Stomach (tissue), 4 donors: ENCODE data around the gene SORCS1.

Experiments used
- POLR2A ChIP-seq, 4 donors: fragments of 450-650 bp; IDR thresholded peaks; one replicate each; pipeline ENCODE4 v1.6.1; 2016; ENCODE audit warnings: antibody characterized with exemption in 4 of 4, control low read depth in 2 of 4, mild to moderate bottlenecking in 1 of 4, moderate library complexity in 1 of 4
- POLR2AphosphoS5 ChIP-seq, 3 donors: sonication (generic); formaldehyde crosslinking; IDR thresholded peaks; one replicate each; pipeline ENCODE4 v1.6.1; 2016; ENCODE audit warnings: antibody characterized with exemption in 3 of 3
- TF ChIP-seq, protein P1 (sequence below), 7 experiments: fragments of 450-650 bp in 4 of 7; fragments of 200-600 bp in 3 of 7; sonication (generic) in 3 of 7; IDR thresholded peaks; one replicate each; pipeline ENCODE4 v1.5.1; 2016 to 2019; ENCODE audit warnings: antibody characterized with exemption in 7 of 7, control low read depth in 2 of 7, mild to moderate bottlenecking in 1 of 7

DNA sequence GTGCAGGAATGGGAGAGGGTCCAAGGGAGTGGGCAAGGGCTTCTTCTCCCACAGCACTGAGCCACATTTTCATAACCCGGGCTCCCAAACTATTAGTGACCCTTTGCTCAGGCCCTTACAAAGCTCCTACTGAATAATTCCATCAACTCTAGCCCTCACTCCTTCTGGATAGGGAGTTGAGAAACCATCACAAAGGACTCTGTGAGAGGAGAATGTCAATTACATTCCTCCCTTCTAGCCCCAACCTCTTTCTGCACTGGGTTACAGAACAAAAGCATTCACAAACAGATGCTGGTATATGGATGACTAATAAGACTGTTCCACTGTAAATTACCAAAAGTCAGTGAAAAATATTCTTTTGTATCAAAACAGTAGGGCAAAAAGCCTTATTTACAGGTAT, 203.7 kb downstream of the SORCS1 start:
- TF ChIP-seq, protein P1, sequence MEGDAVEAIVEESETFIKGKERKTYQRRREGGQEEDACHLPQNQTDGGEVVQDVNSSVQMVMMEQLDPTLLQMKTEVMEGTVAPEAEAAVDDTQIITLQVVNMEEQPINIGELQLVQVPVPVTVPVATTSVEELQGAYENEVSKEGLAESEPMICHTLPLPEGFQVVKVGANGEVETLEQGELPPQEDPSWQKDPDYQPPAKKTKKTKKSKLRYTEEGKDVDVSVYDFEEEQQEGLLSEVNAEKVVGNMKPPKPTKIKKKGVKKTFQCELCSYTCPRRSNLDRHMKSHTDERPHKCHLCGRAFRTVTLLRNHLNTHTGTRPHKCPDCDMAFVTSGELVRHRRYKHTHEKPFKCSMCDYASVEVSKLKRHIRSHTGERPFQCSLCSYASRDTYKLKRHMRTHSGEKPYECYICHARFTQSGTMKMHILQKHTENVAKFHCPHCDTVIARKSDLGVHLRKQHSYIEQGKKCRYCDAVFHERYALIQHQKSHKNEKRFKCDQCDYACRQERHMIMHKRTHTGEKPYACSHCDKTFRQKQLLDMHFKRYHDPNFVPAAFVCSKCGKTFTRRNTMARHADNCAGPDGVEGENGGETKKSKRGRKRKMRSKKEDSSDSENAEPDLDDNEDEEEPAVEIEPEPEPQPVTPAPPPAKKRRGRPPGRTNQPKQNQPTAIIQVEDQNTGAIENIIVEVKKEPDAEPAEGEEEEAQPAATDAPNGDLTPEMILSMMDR (IDR thresholded peaks at IDR 0.05): no peak
- TF ChIP-seq POLR2A (IDR thresholded peaks at IDR 0.05): no peak
- TF ChIP-seq POLR2AphosphoS5 (IDR thresholded peaks at IDR 0.05): no peak
